ENCODE results near the gene SHLD2. TPM values are rescaled to one million over a fixed set of nuclear protein-coding genes. Genes with fewer than 3 reads are reported as not detected.

The SHLD2 gene
- total and polyA plus RNA-seq, 2 experiments from 2014 or later = 13.5 to 22.9 TPM

Other genes starting within 250 kb of the SHLD2 start
- 4.5 and 7.3 TPM in 2 replicates for gene MMRN2, start 137.6 kb upstream of the SHLD2 start, total RNA-seq (2014; rRNA removed; shearing (Covaris generic))
- 1.2 and 1.5 TPM in 2 replicates for gene MMRN2, start 137.6 kb upstream of the SHLD2 start, polyA plus RNA-seq (2016; fragmentation: Nextera tagmentation; extraction: Ambion mirVana)
- gene SNCG, start 136.6 kb upstream of the SHLD2 start, total RNA-seq (2014; rRNA removed; shearing (Covaris generic)) = 1.2 and 1.8 TPM in 2 replicates
- 2.8 and 3.1 TPM in 2 replicates for gene SNCG, start 136.6 kb upstream of the SHLD2 start, polyA plus RNA-seq (2016; fragmentation: Nextera tagmentation; extraction: Ambion mirVana)
- gene ADIRF, start 126.7 kb upstream of the SHLD2 start, total RNA-seq (2014; rRNA removed; shearing (Covaris generic)) = 17.6 and 34.1 TPM in 2 replicates
- 175 and 184 TPM in 2 replicates for gene ADIRF, start 126.7 kb upstream of the SHLD2 start, polyA plus RNA-seq (2016; fragmentation: Nextera tagmentation; extraction: Ambion mirVana)
- gene FAM25A, start 74.9 kb upstream of the SHLD2 start, total RNA-seq (2014; rRNA removed; shearing (Covaris generic)) = not detected in 2 replicates
- not detected in 2 replicates for gene FAM25A, start 74.9 kb upstream of the SHLD2 start, polyA plus RNA-seq (2016; fragmentation: Nextera tagmentation; extraction: Ambion mirVana)
- gene GLUD1, start 363 bp upstream of the SHLD2 start, total RNA-seq (2014; rRNA removed; shearing (Covaris generic)) = 209 and 234 TPM in 2 replicates
- gene GLUD1, start 363 bp upstream of the SHLD2 start, polyA plus RNA-seq (2016; fragmentation: Nextera tagmentation; extraction: Ambion mirVana) = 98.5 and 98.8 TPM in 2 replicates
- gene NUTM2A, start 130.2 kb downstream of the SHLD2 start, total RNA-seq (2014; rRNA removed; shearing (Covaris generic)) = 0.11 and 1.0 TPM in 2 replicates
- gene NUTM2A, start 130.2 kb downstream of the SHLD2 start, polyA plus RNA-seq (2016; fragmentation: Nextera tagmentation; extraction: Ambion mirVana) = not detected in 2 replicates